Osteocyte (in vitro differentiated cells): Measurements from ENCODE around the gene NMBR. TPM values are rescaled to one million over a fixed set of nuclear protein-coding genes. Genes with fewer than 3 reads are reported as not detected.

Experiments used
- DNase-seq: peaks from one replicate; pipeline ENCODE4 v3.0.0; 2021; ENCODE audit warnings: mixed read lengths; ENCODE audit not compliant: unreplicated experiment; ENCODE audit errors: extremely low spot score
- H3K27ac Mint-ChIP-seq: one replicate; pipeline ENCODE4 v1.8.0; 2021; ENCODE audit warnings: mild to moderate bottlenecking, mixed read lengths; ENCODE audit not compliant: unreplicated experiment
- H3K27me3 Mint-ChIP-seq: one replicate; pipeline ENCODE4 v1.8.0; 2021; ENCODE audit warnings: mixed read lengths; ENCODE audit not compliant: unreplicated experiment
- H3K36me3 Mint-ChIP-seq: one replicate; pipeline ENCODE4 v1.8.0; 2021; ENCODE audit warnings: mixed read lengths; ENCODE audit not compliant: unreplicated experiment
- H3K4me1 Mint-ChIP-seq: one replicate; pipeline ENCODE4 v1.8.0; 2021; ENCODE audit warnings: mixed read lengths; ENCODE audit not compliant: unreplicated experiment
- H3K4me3 Mint-ChIP-seq: one replicate; pipeline ENCODE4 v1.8.0; 2021; ENCODE audit warnings: mild to moderate bottlenecking, moderate library complexity, mixed read lengths; ENCODE audit not compliant: unreplicated experiment
- H3K9me3 Mint-ChIP-seq: one replicate; pipeline ENCODE4 v1.8.0; 2021; ENCODE audit warnings: mixed read lengths; ENCODE audit not compliant: unreplicated experiment
- total RNA-seq: library from RNA; stranded (reverse); gene quantifications from 2 replicates; pipeline ENCODE4 v1.2.1, GENCODE V29; 2021
- TF ChIP-seq, protein P1 (sequence below): fragments of 200-600 bp; sonication (generic); IDR thresholded peaks from 2 replicates; pipeline ENCODE4 v1.5.0; 2021; ENCODE audit warnings: antibody characterized with exemption, mild to moderate bottlenecking, moderate library complexity

Gene NMBR
- total RNA-seq, 1 donor from 2014 or later = not detected

- Mint-ChIP-seq H3K4me1 (no peaks in the 10 kb centered on the region), H3K9me3 (peaks cover 36% of the 10 kb centered on the region), H3K27me3 (no peaks in the 10 kb centered on the region), H3K4me3 (no peak overlapping the region), H3K36me3 (peaks cover 11% of the 10 kb centered on the region), H3K27ac (no peak overlapping the region)
- no peak for DNase-seq
- TF ChIP-seq, protein P1, sequence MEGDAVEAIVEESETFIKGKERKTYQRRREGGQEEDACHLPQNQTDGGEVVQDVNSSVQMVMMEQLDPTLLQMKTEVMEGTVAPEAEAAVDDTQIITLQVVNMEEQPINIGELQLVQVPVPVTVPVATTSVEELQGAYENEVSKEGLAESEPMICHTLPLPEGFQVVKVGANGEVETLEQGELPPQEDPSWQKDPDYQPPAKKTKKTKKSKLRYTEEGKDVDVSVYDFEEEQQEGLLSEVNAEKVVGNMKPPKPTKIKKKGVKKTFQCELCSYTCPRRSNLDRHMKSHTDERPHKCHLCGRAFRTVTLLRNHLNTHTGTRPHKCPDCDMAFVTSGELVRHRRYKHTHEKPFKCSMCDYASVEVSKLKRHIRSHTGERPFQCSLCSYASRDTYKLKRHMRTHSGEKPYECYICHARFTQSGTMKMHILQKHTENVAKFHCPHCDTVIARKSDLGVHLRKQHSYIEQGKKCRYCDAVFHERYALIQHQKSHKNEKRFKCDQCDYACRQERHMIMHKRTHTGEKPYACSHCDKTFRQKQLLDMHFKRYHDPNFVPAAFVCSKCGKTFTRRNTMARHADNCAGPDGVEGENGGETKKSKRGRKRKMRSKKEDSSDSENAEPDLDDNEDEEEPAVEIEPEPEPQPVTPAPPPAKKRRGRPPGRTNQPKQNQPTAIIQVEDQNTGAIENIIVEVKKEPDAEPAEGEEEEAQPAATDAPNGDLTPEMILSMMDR = no peak
These were observed 98.3 kb downstream of the NMBR start for GRCh38 chr6:142048593-142048980.

DNA sequence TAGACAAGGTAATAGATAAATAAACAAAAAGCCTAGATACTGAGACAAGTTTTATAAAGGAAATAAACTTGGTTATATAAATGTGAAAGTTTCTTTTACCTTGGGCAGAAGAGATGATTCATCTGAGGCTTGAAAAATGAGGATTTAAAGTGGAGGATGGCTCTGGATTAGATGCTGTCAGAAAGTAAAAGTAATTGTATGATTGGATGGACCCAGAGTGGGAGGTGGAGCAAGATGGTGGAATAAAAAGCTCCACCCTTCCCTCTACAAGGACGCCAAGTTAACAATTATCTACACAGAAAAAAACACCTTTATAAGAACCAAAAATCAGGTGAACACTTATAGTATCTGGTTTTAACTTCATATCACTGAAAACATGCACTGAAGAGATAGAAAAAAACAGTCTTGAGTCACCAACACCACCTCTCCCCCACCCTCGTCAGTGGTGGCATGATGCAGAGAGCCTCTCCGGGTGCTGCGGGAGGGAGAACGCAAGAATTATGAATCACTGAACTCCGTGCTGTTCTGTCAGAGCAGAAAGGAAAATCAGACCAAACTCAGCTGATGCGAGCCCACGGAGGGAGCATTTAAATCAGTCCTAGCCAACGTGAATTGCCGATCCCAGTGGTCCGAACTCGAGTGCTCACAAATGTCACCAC, 98.9 kb downstream of the NMBR start:
- TF ChIP-seq, protein P1 = no peak

GRCh38 chr6:142045380-142046278, 101.3 kb downstream of the NMBR start:
- Mint-ChIP-seq H3K36me3 (no peaks in the 10 kb centered on the region), H3K4me3 (no peak overlapping the region), H3K4me1 (no peaks in the 10 kb centered on the region), H3K9me3 (peaks cover 10% of the 10 kb centered on the region), H3K27ac (no peak overlapping the region), H3K27me3 (no peaks in the 10 kb centered on the region)
- TF ChIP-seq, protein P1 = peak; percentile 62
- no peak for DNase-seq

More for the DNA sequence above, 98.9 kb downstream of the NMBR start:
- Mint-ChIP-seq H3K27me3 (no peaks in the 10 kb centered on the region), H3K9me3 (peaks cover 32% of the 10 kb centered on the region), H3K4me3 (no peak overlapping the region), H3K4me1 (no peaks in the 10 kb centered on the region), H3K36me3 (peaks cover 8% of the 10 kb centered on the region), H3K27ac (no peak overlapping the region)
- DNase-seq = no peak

- Mint-ChIP-seq H3K4me1 (peaks cover 13% of the 10 kb centered on the region), H3K9me3 (peaks cover 4% of the 10 kb centered on the region)
These were observed 111.0 kb downstream of the NMBR start for GRCh38 chr6:142035890-142036289.

More at GRCh38 chr6:142035890-142036289, 111.0 kb downstream of the NMBR start:
- H3K4me3 Mint-ChIP-seq = no peak overlapping the region
- DNase-seq = no peak
- TF ChIP-seq, protein P1 = no peak
- no peaks in the 10 kb centered on the region for H3K36me3 Mint-ChIP-seq
- no peaks in the 10 kb centered on the region for H3K27me3 Mint-ChIP-seq
- H3K27ac Mint-ChIP-seq = no peak overlapping the region
